HG03139 (cell line): ENCODE measurements around the gene PTPRD.
"Not testable (repeated sequence)": the region's sequence is repeated elsewhere in the genome, so short reads cannot be mapped to it uniquely, and the experiment has no call there.

ENCODE experiments used
- ATAC-seq: cut with Tn5 transposase; IDR thresholded peaks from one replicate; pipeline ENCODE4 v1.9.1; 2021; ENCODE audit not compliant: unreplicated experiment

The PTPRD gene

GRCh38 chr9:10488937-10489336 is 123.9 kb downstream of the PTPRD start:
- ATAC-seq = no peak

DNA sequence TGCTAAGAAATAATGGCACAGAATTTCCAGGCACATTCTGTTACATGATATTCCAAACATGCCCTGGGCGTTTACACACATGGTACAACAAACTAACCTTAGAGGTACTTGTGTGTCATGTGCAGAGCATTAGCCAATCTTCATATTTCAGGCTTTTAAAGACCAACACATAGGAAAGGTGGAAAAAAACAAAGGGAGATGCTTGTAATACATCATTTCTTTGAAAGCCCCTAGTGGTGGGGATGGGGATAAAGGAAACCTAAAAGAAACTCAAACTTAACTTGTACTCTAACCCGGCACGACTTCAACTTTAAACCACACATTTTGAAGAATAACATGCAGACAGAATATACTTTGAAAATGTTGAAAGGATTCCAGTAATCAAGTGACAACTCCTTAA is 133.6 kb downstream of the PTPRD start:
- no peak for ATAC-seq

DNA sequence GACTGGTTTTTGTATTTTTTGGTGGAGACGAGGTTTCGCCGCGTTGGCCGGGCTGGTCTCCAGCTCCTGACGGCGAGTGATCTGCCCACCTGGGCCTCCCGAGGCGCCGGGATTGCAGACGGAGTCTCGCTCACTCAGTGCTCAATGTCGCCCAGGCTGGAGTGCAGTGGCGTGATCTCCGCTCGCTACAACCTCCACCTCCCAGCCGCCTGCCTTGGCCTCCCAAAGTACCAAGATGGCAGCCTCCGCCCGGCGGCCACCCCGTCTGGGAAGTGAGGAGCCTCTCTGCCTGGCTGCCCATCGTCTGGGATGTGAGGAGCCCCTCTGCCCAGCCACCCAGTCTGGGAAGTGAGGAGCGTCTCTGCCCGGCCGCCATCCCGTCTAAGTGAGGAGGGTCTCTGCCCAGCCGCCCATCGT is 163.6 kb downstream of the PTPRD start:
- ATAC-seq = not testable (repeated sequence)

GRCh38 chr9:10447036-10447435 is 165.8 kb downstream of the PTPRD start:
- no peak for ATAC-seq

DNA sequence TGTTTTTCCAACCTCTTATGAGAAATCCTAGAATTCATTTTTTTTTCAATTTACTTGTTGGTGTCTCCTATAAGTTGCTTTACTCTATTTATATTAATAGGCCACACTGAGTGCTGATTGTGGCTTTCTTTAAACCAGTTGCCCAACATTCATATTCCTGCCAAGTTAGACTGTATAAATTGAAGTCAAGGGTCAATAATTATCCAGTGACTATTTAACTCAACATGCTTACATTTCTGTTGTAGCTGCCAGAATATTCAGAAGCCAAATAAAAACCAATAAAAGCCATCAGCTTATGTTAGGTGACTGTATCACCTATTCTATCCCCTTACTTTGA is 169.0 kb downstream of the PTPRD start:
- no peak for ATAC-seq

GRCh38 chr9:10443181-10443867 is 169.5 kb downstream of the PTPRD start:
- no peak for ATAC-seq

- ATAC-seq = no peak
These were observed 173.8 kb downstream of the PTPRD start for GRCh38 chr9:10438955-10439354.

- ATAC-seq = no peak
These were observed 176.0 kb downstream of the PTPRD start for GRCh38 chr9:10436756-10437155.

- no peak for ATAC-seq
These were observed 178.4 kb downstream of the PTPRD start for GRCh38 chr9:10434412-10434811.

- no peak for ATAC-seq
These were observed 201.5 kb downstream of the PTPRD start for GRCh38 chr9:10411272-10411671.

- no peak for ATAC-seq
These were observed 209.5 kb downstream of the PTPRD start for GRCh38 chr9:10403283-10403682.

- no peak for ATAC-seq
These were observed 216.2 kb downstream of the PTPRD start for GRCh38 chr9:10396615-10397014.

DNA sequence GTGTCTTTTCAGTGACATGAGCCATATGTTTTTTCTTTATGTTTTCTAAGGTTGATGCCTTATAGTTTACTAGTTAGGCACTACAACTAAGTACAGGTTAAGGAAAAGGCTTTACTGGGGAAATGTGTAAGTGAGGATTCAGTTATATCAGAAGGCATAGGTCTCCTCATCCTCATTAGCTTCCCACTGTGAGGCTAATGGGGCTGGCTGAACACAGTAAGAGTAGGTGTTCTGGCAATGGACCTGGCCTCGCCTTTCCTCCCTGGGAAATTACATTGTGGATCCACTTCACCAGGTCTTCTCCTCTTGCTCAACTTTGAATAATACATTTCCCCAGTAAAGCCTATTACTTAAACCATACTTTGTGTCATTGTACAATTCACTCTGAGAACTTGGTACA is 225.5 kb downstream of the PTPRD start:
- no peak for ATAC-seq

GRCh38 chr9:10371824-10372223 is 241.0 kb downstream of the PTPRD start:
- ATAC-seq = no peak

DNA sequence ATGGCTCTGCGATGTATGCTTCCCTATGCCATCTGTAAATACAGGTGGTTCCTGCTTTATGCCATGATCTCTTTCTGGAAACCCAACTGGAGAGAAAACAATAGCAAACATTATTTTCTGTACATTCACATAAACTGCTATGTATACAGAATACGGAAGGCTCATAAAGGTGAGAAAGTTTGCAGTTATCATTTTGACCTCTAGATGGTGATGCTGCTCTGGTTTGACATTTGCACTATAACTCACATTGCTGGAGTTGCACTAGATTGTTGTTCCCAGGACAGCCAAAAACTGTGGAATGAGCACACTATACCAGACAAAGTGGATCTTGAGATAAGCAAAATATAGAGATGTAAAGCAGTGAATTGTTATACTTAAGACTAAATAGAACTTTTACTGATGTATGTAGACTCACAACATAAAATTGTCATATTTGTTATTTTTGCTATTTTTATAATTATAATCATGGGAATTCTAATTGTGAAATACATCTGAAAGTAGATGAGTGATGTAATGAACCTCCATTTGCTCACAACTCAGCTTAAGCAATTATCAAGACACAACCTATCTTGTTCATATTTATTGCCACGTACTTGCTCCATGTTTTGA is 246.5 kb downstream of the PTPRD start:
- ATAC-seq = peak; percentile 82

- no peak for ATAC-seq
These were observed 258.2 kb downstream of the PTPRD start for GRCh38 chr9:10354591-10354990.

GRCh38 chr9:10345621-10346020 is 267.2 kb downstream of the PTPRD start:
- not testable (repeated sequence) for ATAC-seq

DNA sequence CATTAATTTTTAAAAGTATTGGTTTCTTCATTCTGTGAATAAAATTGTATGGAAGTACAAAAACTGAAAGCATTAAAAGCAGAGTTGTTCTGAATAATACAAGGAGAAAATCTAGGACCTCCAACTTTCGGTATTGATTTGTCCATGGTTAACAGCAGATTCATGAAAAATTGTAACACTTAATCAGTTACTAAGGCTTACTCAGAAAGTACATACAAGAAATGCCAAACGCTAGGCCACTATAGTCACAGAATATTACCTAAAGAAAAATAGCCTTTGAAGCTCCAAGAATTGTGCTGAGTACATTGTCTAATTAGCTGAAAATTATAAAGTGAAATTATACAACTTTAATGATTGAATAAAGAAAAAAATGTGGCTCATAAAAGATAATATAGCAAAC is 271.7 kb downstream of the PTPRD start:
- ATAC-seq = no peak

DNA sequence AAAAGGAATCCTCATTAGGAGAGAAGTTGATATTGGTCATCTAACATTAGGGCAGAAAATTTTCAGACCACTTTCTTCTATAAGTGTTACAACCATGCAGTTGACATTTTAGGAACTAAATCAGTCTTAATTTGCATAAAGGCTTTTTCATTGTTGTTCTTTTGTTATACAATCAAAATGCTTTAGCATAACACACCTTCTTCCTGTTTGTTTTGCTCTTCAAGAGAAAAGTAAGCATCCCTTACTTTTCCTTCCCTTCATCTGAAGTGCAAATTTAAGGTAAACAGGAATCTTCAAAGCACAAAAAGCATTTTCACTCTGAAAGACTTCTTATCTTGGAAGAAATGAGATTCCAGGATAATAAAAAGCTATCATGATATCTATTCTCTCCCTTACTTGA is 273.6 kb downstream of the PTPRD start:
- ATAC-seq = no peak

GRCh38 chr9:10331157-10331556 is 281.6 kb downstream of the PTPRD start:
- ATAC-seq = no peak

DNA sequence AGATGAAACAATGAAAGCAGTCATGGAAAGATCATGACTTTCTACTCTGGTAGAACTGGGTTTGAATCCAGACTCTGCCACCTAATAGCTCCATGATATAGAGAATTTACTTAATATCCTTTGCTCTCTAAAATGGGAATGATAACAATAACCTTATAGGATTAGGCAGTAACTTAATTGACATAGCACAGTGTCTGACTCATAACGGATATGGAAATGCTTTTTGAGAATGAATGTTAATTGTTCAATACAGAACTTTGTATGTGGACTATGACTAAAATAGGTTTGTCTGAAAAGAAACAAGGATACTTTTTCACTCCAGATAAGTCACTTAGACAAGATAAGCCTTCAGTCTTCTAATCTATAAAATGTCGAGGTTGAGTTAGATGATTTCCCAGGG is 330.7 kb downstream of the PTPRD start:
- ATAC-seq = no peak

GRCh38 chr9:10274988-10275387 is 337.8 kb downstream of the PTPRD start:
- no peak for ATAC-seq

DNA sequence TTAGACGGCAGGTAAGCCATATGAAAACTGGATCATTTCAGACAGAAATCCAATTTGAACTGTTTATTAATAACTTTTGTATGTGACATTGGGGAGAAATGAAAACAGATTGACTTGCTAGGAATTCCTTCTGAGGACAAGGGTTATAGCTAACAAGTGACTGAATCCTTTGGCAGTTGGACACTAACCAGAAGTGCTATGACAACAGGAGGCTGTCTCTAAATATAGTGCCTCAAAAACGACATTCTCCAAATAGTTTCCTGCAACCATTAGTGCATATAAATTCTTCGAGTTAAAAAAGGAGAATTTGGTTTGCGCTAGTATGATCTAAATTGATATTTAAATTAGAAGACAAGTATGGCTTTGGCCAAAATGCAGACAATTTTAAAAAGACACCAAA is 338.6 kb downstream of the PTPRD start:
- no peak for ATAC-seq
